Measurements from ENCODE around the gene CCNO. TPM values are rescaled to one million over a fixed set of nuclear protein-coding genes. Genes with fewer than 3 reads are reported as not detected.

CCNO gene, protein sequence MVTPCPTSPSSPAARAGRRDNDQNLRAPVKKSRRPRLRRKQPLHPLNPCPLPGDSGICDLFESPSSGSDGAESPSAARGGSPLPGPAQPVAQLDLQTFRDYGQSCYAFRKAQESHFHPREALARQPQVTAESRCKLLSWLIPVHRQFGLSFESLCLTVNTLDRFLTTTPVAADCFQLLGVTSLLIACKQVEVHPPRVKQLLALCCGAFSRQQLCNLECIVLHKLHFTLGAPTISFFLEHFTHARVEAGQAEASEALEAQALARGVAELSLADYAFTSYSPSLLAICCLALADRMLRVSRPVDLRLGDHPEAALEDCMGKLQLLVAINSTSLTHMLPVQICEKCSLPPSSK
- 0.13 and 0.44 TPM in 2 replicates for total RNA-seq

DNA sequence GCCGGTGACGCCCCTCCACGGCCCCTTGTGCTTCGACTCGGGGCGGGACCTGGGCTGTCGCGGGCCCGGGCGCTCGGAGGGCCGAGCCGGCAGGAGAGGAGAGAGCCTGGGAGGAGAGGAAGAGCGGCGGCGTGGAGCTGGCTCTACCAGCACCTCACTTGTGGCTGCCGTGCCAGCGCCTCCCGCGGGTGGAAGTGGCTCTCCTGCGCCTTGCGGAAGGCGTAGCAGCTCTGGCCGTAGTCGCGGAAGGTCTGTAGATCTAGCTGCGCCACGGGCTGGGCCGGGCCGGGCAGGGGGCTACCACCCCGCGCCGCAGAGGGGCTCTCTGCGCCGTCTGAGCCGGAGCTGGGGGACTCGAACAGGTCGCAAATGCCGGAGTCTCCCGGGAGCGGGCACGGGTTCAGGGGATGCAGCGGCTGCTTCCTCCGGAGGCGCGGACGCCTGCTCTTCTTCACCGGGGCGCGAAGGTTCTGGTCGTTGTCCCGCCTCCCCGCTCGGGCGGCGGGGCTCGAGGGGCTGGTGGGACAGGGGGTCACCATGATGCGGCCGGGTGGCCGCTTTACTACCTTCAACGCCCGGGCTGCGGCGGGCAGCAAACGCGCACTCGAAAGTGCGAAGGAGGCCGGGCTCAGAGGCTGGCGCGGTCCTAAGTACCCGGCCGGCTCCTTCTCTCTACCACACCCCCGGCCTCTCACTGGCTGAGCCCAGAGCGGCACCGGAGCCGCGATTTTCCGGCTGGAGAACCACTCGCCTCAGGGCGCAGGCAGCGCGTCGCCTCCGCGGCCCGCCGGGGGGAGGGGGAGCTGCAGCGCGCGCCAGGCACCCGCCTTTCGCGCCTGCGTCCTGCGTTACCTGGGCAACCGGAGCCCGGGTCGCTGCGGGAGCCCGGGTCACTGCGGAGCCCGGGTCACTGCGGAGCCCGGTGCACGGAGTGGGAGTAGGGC lies at the start of gene CCNO:
Gene CCNO (minus strand): TSS at position 624 of the 944 bp plus-strand sequence. CDS start 85 bp downstream, at position 539.

DNA sequence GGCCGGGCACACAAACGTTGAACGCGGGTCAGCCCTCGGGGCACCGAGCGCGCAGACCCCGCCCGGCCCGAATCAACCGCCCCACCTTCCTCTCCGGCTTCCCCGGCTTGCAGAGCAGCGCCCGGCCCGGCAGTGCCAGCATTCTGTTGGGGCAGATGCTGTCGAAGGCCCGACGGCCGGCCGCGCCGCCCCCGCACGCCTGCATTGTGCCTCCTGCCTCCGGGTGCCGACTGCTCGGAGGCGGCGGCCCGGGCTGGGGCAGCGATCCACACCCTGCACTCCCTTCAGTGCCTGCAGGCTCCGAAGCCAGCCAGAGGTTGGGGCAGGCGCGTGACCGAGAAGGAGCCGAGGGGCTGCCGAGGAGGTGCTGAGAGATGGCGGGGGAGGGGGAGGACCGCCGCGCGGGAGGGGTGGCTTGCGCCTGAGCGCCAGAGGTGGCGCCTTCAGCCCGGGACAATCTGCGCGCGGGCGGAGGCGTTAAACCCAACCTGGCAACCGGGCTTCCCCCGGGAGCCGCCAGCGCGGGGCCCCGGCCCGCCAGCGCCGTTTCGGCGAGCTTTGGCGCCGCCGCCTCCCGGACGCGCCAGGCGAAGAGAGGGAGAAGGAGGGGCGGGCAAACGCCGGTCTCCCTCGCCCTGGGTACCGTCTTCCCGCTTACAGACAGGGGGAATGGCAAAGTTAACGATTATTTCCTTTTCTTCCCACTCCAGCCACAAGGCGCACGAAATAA lies 6.3 kb downstream of the CCNO start, which contains the start of gene MCIDAS:
Gene MCIDAS (minus strand): TSS at position 382 of the 730 bp plus-strand sequence. CDS start 177 bp downstream, at position 205.

Other genes starting within 250 kb of the CCNO start
- 432 and 463 TPM in 2 replicates for gene ESM1, start 248.0 kb downstream of the CCNO start, total RNA-seq
- not detected in 2 replicates for gene GZMK, start 209.4 kb downstream of the CCNO start, total RNA-seq
- not detected in 2 replicates for gene GZMA, start 131.0 kb downstream of the CCNO start, total RNA-seq
- gene GPX8, start 73.4 kb downstream of the CCNO start, total RNA-seq, result 90.3 and 102 TPM in 2 replicates
- not detected in 2 replicates for gene CDC20B, start 60.4 kb downstream of the CCNO start, total RNA-seq
- gene MCIDAS, start 6.3 kb downstream of the CCNO start, total RNA-seq, result not detected in 2 replicates
- 27.5 and 28.3 TPM in 2 replicates for gene DHX29, start 74.1 kb upstream of the CCNO start, total RNA-seq
- gene MTREX, start 74.4 kb upstream of the CCNO start, total RNA-seq, result 52.7 and 60.5 TPM in 2 replicates

All from mammary microvascular endothelial cell (primary cell).